ENCODE results near the gene NOD1. TPM values are rescaled to one million over a fixed set of nuclear protein-coding genes. Genes with fewer than 3 reads are reported as not detected.

The NOD1 gene
- total RNA-seq, 1 experiment from 2014 or later: 8.1 TPM

- H3K4me1 ChIP-seq (ENCODE audit: control insufficient read depth, insufficient read depth, low read length): peaks cover 20% of the 10 kb centered on the region; the same call in 1 of the 2 replicates
Measured at GRCh38 chr7:30476459-30477145, 2.0 kb downstream of the NOD1 start.

GRCh38 chr7:30475580-30475979 is 3.0 kb downstream of the NOD1 start:
- Histone ChIP-seq H3K9me3 (ENCODE audit: control insufficient read depth, insufficient read depth, low read depth, low read length) (no peaks in the 10 kb centered on the region), H3K4me1 (ENCODE audit: control insufficient read depth, insufficient read depth, low read length) (peaks cover 20% of the 10 kb centered on the region; the same call in 1 of the 2 replicates), H3K36me3 (ENCODE audit: control insufficient read depth, insufficient read depth, low read length) (no peaks in the 10 kb centered on the region), H3K27ac (ENCODE audit: low read length) (no peak overlapping the region), H3K4me3 (ENCODE audit: low read depth in 2 of 2, low read length in 2 of 2) (no peak overlapping the region), H3K27me3 (ENCODE audit: control insufficient read depth, insufficient read depth, low read length) (no peaks in the 10 kb centered on the region)
- ChIA-PET POLR2A (no interaction called here), CTCF (no interaction called here)
- in situ Hi-C loops (cut with HindIII; ENCODE audit: low pct_unique_long_range_greater_than_20kb, low sequenced_read_pairs): no loop called here
- ATAC-seq (no peak), DNase-seq (ENCODE audit: low read depth, low spot score) (no peak)
- no TSS peak for BruUV-seq (replicated peaks)
- TF ChIP-seq CTCF (IDR thresholded peaks at IDR 0.05): no peak
- TF ChIP-seq REST (IDR thresholded peaks at IDR 0.05; ENCODE audit: insufficient read depth in 1 of 2, low read depth in 2 of 2, low read length in 1 of 2): no peak
- TF ChIP-seq SIN3A (IDR thresholded peaks at IDR 0.05; ENCODE audit: borderline replicate concordance, insufficient read depth, low read depth, low read length): no peak
- TF ChIP-seq TCF7L2 (IDR thresholded peaks at IDR 0.05; ENCODE audit: low read depth, low read length): no peak
- no peak for TF ChIP-seq POLR2AphosphoS5 (IDR thresholded peaks at IDR 0.05; ENCODE audit: low read depth, low read length)
- intact Hi-C loops (cut with micrococcal nuclease; ENCODE audit: unreplicated experiment): no loop called here

More at GRCh38 chr7:30476459-30477145, 2.0 kb downstream of the NOD1 start:
- no peak overlapping the region for H3K4me3 ChIP-seq (ENCODE audit: low read depth in 2 of 2, low read length in 2 of 2)
- ATAC-seq (no peak), DNase-seq (ENCODE audit: low read depth, low spot score) (no peak)
- no peaks in the 10 kb centered on the region for H3K27me3 ChIP-seq (ENCODE audit: control insufficient read depth, insufficient read depth, low read length)
- CTCF ChIA-PET: no interaction called here
- in situ Hi-C loops (cut with HindIII; ENCODE audit: low pct_unique_long_range_greater_than_20kb, low sequenced_read_pairs) (no loop called here), intact Hi-C loops (cut with micrococcal nuclease; ENCODE audit: unreplicated experiment) (no loop called here)
- H3K36me3 ChIP-seq (ENCODE audit: control insufficient read depth, insufficient read depth, low read length): no peaks in the 10 kb centered on the region
- POLR2A ChIA-PET: no interaction called here
- no TSS peak for BruUV-seq (replicated peaks)
- no peak for TF ChIP-seq SIN3A (IDR thresholded peaks at IDR 0.05; ENCODE audit: borderline replicate concordance, insufficient read depth, low read depth, low read length)
- no peak for TF ChIP-seq CTCF (IDR thresholded peaks at IDR 0.05)
- TF ChIP-seq POLR2AphosphoS5 (IDR thresholded peaks at IDR 0.05; ENCODE audit: low read depth, low read length): no peak
- TF ChIP-seq REST (IDR thresholded peaks at IDR 0.05; ENCODE audit: insufficient read depth in 1 of 2, low read depth in 2 of 2, low read length in 1 of 2): no peak
- TF ChIP-seq TCF7L2 (IDR thresholded peaks at IDR 0.05; ENCODE audit: low read depth, low read length): no peak
- no peaks in the 10 kb centered on the region for H3K9me3 ChIP-seq (ENCODE audit: control insufficient read depth, insufficient read depth, low read depth, low read length)
- H3K27ac ChIP-seq (ENCODE audit: low read length): peak overlapping the region; percentile 8; the same call in 1 of the 2 replicates
